ENCODE measurements around the gene SETD1A. TPM values are rescaled to one million over a fixed set of nuclear protein-coding genes. Genes with fewer than 3 reads are reported as not detected.

The SETD1A gene
- polyA plus RNA-seq, 1 donor (not counting 4 experiments of a cell fraction or from before 2014, with no cell fraction given), result 1.1 TPM

GRCh38 chr16:30925632-30925987 is 31.9 kb upstream of the SETD1A start:
- H3K4me2 ChIP-seq (ENCODE audit: control insufficient read depth, extremely low read depth, insufficient read depth, low read depth, low read length), result peak overlapping the region; percentile 94
- H3K9me3 ChIP-seq (ENCODE audit: control insufficient read depth, low read depth, low read length), result no peaks in the 10 kb centered on the region
- TF ChIP-seq, protein P1, sequence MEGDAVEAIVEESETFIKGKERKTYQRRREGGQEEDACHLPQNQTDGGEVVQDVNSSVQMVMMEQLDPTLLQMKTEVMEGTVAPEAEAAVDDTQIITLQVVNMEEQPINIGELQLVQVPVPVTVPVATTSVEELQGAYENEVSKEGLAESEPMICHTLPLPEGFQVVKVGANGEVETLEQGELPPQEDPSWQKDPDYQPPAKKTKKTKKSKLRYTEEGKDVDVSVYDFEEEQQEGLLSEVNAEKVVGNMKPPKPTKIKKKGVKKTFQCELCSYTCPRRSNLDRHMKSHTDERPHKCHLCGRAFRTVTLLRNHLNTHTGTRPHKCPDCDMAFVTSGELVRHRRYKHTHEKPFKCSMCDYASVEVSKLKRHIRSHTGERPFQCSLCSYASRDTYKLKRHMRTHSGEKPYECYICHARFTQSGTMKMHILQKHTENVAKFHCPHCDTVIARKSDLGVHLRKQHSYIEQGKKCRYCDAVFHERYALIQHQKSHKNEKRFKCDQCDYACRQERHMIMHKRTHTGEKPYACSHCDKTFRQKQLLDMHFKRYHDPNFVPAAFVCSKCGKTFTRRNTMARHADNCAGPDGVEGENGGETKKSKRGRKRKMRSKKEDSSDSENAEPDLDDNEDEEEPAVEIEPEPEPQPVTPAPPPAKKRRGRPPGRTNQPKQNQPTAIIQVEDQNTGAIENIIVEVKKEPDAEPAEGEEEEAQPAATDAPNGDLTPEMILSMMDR (optimal IDR thresholded peaks at IDR 0.05 in 1 of 3, IDR thresholded peaks at IDR 0.05 in 1 of 3, conservative IDR thresholded peaks at IDR 0.05 in 1 of 3; ENCODE audit: extremely low read depth in 1 of 3, insufficient read depth in 2 of 3, low read length in 3 of 3), result no peak
- no peak for TF ChIP-seq EZH2 (IDR thresholded peaks at IDR 0.05; ENCODE audit: low read length)
- H2AFZ ChIP-seq (ENCODE audit: control insufficient read depth, low read length), result no peak overlapping the region
- H3K27me3 ChIP-seq (ENCODE audit: control insufficient read depth, extremely low read depth, insufficient read depth, low read length), result no peaks in the 10 kb centered on the region
- H4K20me1 ChIP-seq (ENCODE audit: control insufficient read depth, extremely low read depth, insufficient read depth, low read length), result no peaks in the 10 kb centered on the region
- no peaks in the 10 kb centered on the region for H3K9me1 ChIP-seq (ENCODE audit: control insufficient read depth, extremely low read depth, insufficient read depth, low read length)
- no peak overlapping the region for H3K9ac ChIP-seq (ENCODE audit: control insufficient read depth, extremely low read depth, insufficient read depth, low read length)
- H3K4me3 ChIP-seq (ENCODE audit: control insufficient read depth in 2 of 3, extremely low read depth in 1 of 3, insufficient read depth in 2 of 3, low read depth in 1 of 3, low read length in 3 of 3), result no peak overlapping the region
- peaks cover 4 to 15% of the 10 kb centered on the region in 2 experiments for H3K36me3 ChIP-seq (ENCODE audit: control insufficient read depth in 2 of 2, extremely low read depth in 1 of 2, insufficient read depth in 2 of 2, low read length in 2 of 2)
- H3K79me2 ChIP-seq (ENCODE audit: control insufficient read depth, insufficient read depth, low read length), result peaks cover 20% of the 10 kb centered on the region
- no peak for FAIRE-seq
- no peak overlapping the region for H3K27ac ChIP-seq (ENCODE audit: control insufficient read depth, insufficient read depth, low read length)
- dilution Hi-C loops (cut with MboI; ENCODE audit: extremely low pct_ligation_motif_present, low sequenced_read_pairs), result no loop called here
- DNase-seq (ENCODE audit: low read depth, low spot score), result no peak
- H3K4me1 ChIP-seq (ENCODE audit: control insufficient read depth, extremely low read depth, insufficient read depth, low read length), result peaks cover 27% of the 10 kb centered on the region

GRCh38 chr16:30925995-30926811 is 31.4 kb upstream of the SETD1A start:
- peaks cover 27% of the 10 kb centered on the region for H3K4me1 ChIP-seq (ENCODE audit: control insufficient read depth, extremely low read depth, insufficient read depth, low read length)
- H3K9ac ChIP-seq (ENCODE audit: control insufficient read depth, extremely low read depth, insufficient read depth, low read length), result no peak overlapping the region
- no peak for FAIRE-seq
- H2AFZ ChIP-seq (ENCODE audit: control insufficient read depth, low read length), result no peak overlapping the region
- no peaks in the 10 kb centered on the region for H3K27me3 ChIP-seq (ENCODE audit: control insufficient read depth, extremely low read depth, insufficient read depth, low read length)
- H3K27ac ChIP-seq (ENCODE audit: control insufficient read depth, insufficient read depth, low read length), result no peak overlapping the region
- H3K9me3 ChIP-seq (ENCODE audit: control insufficient read depth, low read depth, low read length), result no peaks in the 10 kb centered on the region
- no peaks in the 10 kb centered on the region for H3K9me1 ChIP-seq (ENCODE audit: control insufficient read depth, extremely low read depth, insufficient read depth, low read length)
- H4K20me1 ChIP-seq (ENCODE audit: control insufficient read depth, extremely low read depth, insufficient read depth, low read length), result no peaks in the 10 kb centered on the region
- peaks cover 6 to 17% of the 10 kb centered on the region in 2 experiments for H3K36me3 ChIP-seq (ENCODE audit: control insufficient read depth in 2 of 2, extremely low read depth in 1 of 2, insufficient read depth in 2 of 2, low read length in 2 of 2)
- H3K4me3 ChIP-seq (ENCODE audit: control insufficient read depth in 2 of 3, extremely low read depth in 1 of 3, insufficient read depth in 2 of 3, low read depth in 1 of 3, low read length in 3 of 3), result no peak overlapping the region
- no peak for TF ChIP-seq EZH2 (IDR thresholded peaks at IDR 0.05; ENCODE audit: low read length)
- TF ChIP-seq, protein P1 (optimal IDR thresholded peaks at IDR 0.05 in 1 of 3, IDR thresholded peaks at IDR 0.05 in 1 of 3, conservative IDR thresholded peaks at IDR 0.05 in 1 of 3; ENCODE audit: extremely low read depth in 1 of 3, insufficient read depth in 2 of 3, low read length in 3 of 3), result no peak
- dilution Hi-C loops (cut with MboI; ENCODE audit: extremely low pct_ligation_motif_present, low sequenced_read_pairs), result no loop called here
- DNase-seq (ENCODE audit: low read depth, low spot score), result no peak
- H3K79me2 ChIP-seq (ENCODE audit: control insufficient read depth, insufficient read depth, low read length), result peaks cover 20% of the 10 kb centered on the region
- peak overlapping the region; percentile 10 for H3K4me2 ChIP-seq (ENCODE audit: control insufficient read depth, extremely low read depth, insufficient read depth, low read depth, low read length)

All from keratinocyte (primary cell).